Hematopoietic multipotent progenitor cell treated with erythropoietin and hydrocortisone succinate and interleukin-3 and kit ligand, for 8 days (in vitro differentiated cells): ENCODE data around the gene CES2.
A peak's percentile ranks its signal among the peaks of the same experiment; 100 is the strongest.

ENCODE experiments used
- DNase-seq: peaks from one replicate; pipeline ENCODE4 v3.0.0-alpha.2; 2015

The CES2 gene

GRCh38 chr16:66903544-66904427 is 31.5 kb upstream of the CES2 start:
- peak; percentile 71 for DNase-seq

GRCh38 chr16:66904428-66904845 is 30.9 kb upstream of the CES2 start:
- no peak for DNase-seq

- DNase-seq, result no peak
Observed at GRCh38 chr16:66904846-66905632, 30.3 kb upstream of the CES2 start.

- DNase-seq, result peak; percentile 97
Observed at GRCh38 chr16:66905633-66906539, 29.4 kb upstream of the CES2 start.

GRCh38 chr16:66906916-66907836 is 28.1 kb upstream of the CES2 start:
- DNase-seq, result no peak

GRCh38 chr16:66908116-66908515 is 27.2 kb upstream of the CES2 start:
- no peak for DNase-seq

GRCh38 chr16:66908762-66909559 is 26.4 kb upstream of the CES2 start:
- DNase-seq, result no peak

GRCh38 chr16:66910175-66910940 is 25.0 kb upstream of the CES2 start:
- no peak for DNase-seq

GRCh38 chr16:66911112-66911511 is 24.2 kb upstream of the CES2 start:
- no peak for DNase-seq

- DNase-seq, result no peak
Observed at GRCh38 chr16:66911801-66912200, 23.5 kb upstream of the CES2 start.

- DNase-seq, result no peak
Observed at GRCh38 chr16:66913081-66913480, 22.2 kb upstream of the CES2 start.

GRCh38 chr16:66913711-66914110 is 21.6 kb upstream of the CES2 start:
- no peak for DNase-seq

- no peak for DNase-seq
Observed at GRCh38 chr16:66914541-66914940, 20.8 kb upstream of the CES2 start.

- no peak for DNase-seq
Observed at GRCh38 chr16:66915041-66915440, 20.3 kb upstream of the CES2 start.

GRCh38 chr16:66916518-66916917 is 18.8 kb upstream of the CES2 start:
- DNase-seq, result no peak

GRCh38 chr16:66917741-66918140 is 17.6 kb upstream of the CES2 start:
- no peak for DNase-seq

- no peak for DNase-seq
Observed at GRCh38 chr16:66918355-66918754, 17.0 kb upstream of the CES2 start.

- no peak for DNase-seq
Observed at GRCh38 chr16:66918803-66919568, 16.3 kb upstream of the CES2 start, which contains the start of gene CDH16. CDH16 (minus strand) TSS chr16:66918885; CDS start chr16:66918065, 820 bp downstream.
